ENCODE results near the gene ARSA. TPM values are rescaled to one million over a fixed set of nuclear protein-coding genes. Genes with fewer than 3 reads are reported as not detected.

ARSA gene
- total and polyA plus RNA-seq, 12 donors = 5.5 to 168 (median 67.5) TPM

GRCh38 chr22:50575426-50575941 lies 52.5 kb downstream of the ARSA start:
- 83 to 100% (median 89%) methylated on average over 3 to 8 of the region's 8 CpGs for WGBS, 4 donors
- Histone ChIP-seq H3K4me3 (no peak overlapping the region), H3K27ac (no peak overlapping the region), H3K36me3 (replicated peaks in 1 of 2) (peaks cover 0 to 8% of the 10 kb centered on the region in 2 donors), H3K9me3 (replicated peaks in 1 of 3) (no peaks in the 10 kb centered on the region), H3K27me3 (no peaks in the 10 kb centered on the region), H3K4me1 (replicated peaks in 1 of 2) (peaks cover 12 to 16% of the 10 kb centered on the region in 2 donors)
- intact Hi-C loops (cut with DNase I) = no loop called here
- TF ChIP-seq, protein P1, sequence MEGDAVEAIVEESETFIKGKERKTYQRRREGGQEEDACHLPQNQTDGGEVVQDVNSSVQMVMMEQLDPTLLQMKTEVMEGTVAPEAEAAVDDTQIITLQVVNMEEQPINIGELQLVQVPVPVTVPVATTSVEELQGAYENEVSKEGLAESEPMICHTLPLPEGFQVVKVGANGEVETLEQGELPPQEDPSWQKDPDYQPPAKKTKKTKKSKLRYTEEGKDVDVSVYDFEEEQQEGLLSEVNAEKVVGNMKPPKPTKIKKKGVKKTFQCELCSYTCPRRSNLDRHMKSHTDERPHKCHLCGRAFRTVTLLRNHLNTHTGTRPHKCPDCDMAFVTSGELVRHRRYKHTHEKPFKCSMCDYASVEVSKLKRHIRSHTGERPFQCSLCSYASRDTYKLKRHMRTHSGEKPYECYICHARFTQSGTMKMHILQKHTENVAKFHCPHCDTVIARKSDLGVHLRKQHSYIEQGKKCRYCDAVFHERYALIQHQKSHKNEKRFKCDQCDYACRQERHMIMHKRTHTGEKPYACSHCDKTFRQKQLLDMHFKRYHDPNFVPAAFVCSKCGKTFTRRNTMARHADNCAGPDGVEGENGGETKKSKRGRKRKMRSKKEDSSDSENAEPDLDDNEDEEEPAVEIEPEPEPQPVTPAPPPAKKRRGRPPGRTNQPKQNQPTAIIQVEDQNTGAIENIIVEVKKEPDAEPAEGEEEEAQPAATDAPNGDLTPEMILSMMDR (IDR thresholded peaks at IDR 0.05) = no peak
- TF ChIP-seq POLR2A (IDR thresholded peaks at IDR 0.05) = no peak
- no peak for DNase-seq

Small RNA genes lying within 50 kb of the gene (small RNA-seq; reads per million reads assigned to genes)
- 0 reads per million in 2 donors for gene RF00019

Other genes with a start within 250 kb of the ARSA start
- 100 to 1,000 TPM in 1 of 9 donors, 10 to 100 TPM in 8; 23.7 to 101 (median 79.2) TPM for gene SBF1, start 153.1 kb downstream of the ARSA start, total RNA-seq
- gene SBF1, start 153.1 kb downstream of the ARSA start, polyA plus RNA-seq = 100 to 1,000 TPM in 1 of 3 donors, 10 to 100 TPM in 1, 1 to 10 TPM in 1; 8.4 to 117 (median 66.5) TPM
- under 1 TPM in 5 of 9 donors, not detected in 4; 0.14 to 0.54 (median 0.25) TPM for gene ADM2, start 146.6 kb downstream of the ARSA start, total RNA-seq
- under 1 TPM in 2 of 3 donors, not detected in 1; 0.07 to 0.48 TPM for gene ADM2, start 146.6 kb downstream of the ARSA start, polyA plus RNA-seq
- gene MIOX, start 141.3 kb downstream of the ARSA start, total RNA-seq = not detected
- gene MIOX, start 141.3 kb downstream of the ARSA start, polyA plus RNA-seq = not detected
- 10 to 100 TPM; 23.6 to 91.0 (median 77.2) TPM for gene LMF2, start 120.5 kb downstream of the ARSA start, total RNA-seq
- gene LMF2, start 120.5 kb downstream of the ARSA start, polyA plus RNA-seq = 100 to 1,000 TPM in 1 of 3 donors, 10 to 100 TPM in 1, 1 to 10 TPM in 1; 6.3 to 120 (median 90.3) TPM
- 10 to 100 TPM; 22.9 to 40.2 (median 31.7) TPM for gene NCAPH2, start 119.9 kb downstream of the ARSA start, total RNA-seq
- 10 to 100 TPM; 13.8 to 90.5 (median 56.2) TPM for gene NCAPH2, start 119.9 kb downstream of the ARSA start, polyA plus RNA-seq
- 1 to 10 TPM in 6 of 9 donors, under 1 TPM in 1, not detected in 2; 0.78 to 7.8 (median 1.7) TPM for gene SCO2, start 102.6 kb downstream of the ARSA start, total RNA-seq
- 1 to 10 TPM in 2 of 3 donors, not detected in 1; 1.2 to 4.0 TPM for gene SCO2, start 102.6 kb downstream of the ARSA start, polyA plus RNA-seq
- 100 to 1,000 TPM in 3 of 9 donors, 10 to 100 TPM in 5, 1 to 10 TPM in 1; 1.9 to 152 (median 48.0) TPM for gene TYMP, start 98.1 kb downstream of the ARSA start, total RNA-seq
- gene TYMP, start 98.1 kb downstream of the ARSA start, polyA plus RNA-seq = 10 to 100 TPM; 12.3 to 90.3 (median 89.5) TPM
- under 1 TPM in 7 of 9 donors, not detected in 2; 0.06 to 0.69 (median 0.14) TPM for gene KLHDC7B, start 82.3 kb downstream of the ARSA start, total RNA-seq
- gene KLHDC7B, start 82.3 kb downstream of the ARSA start, polyA plus RNA-seq = under 1 TPM; 0.09 to 0.24 (median 0.24) TPM
- 1 to 10 TPM in 3 of 9 donors, under 1 TPM in 3, not detected in 3; 0.57 to 7.2 (median 2.4) TPM for gene SYCE3, start 65.2 kb downstream of the ARSA start, total RNA-seq
- gene SYCE3, start 65.2 kb downstream of the ARSA start, polyA plus RNA-seq = under 1 TPM in 1 of 3 donors, not detected in 2; 0.81 TPM
- gene CPT1B, start 49.7 kb downstream of the ARSA start, total RNA-seq = 10 to 100 TPM in 7 of 9 donors, 1 to 10 TPM in 2; 6.2 to 22.9 (median 15.2) TPM
- 10 to 100 TPM in 2 of 3 donors, 1 to 10 TPM in 1; 7.7 to 76.1 (median 28.7) TPM for gene CPT1B, start 49.7 kb downstream of the ARSA start, polyA plus RNA-seq
- 100 to 1,000 TPM in 4 of 9 donors, 10 to 100 TPM in 5; 34.1 to 110 (median 88.4) TPM for gene CHKB, start 45.3 kb downstream of the ARSA start, total RNA-seq
- 100 to 1,000 TPM in 2 of 3 donors, 10 to 100 TPM in 1; 44.4 to 917 (median 477) TPM for gene CHKB, start 45.3 kb downstream of the ARSA start, polyA plus RNA-seq
- 10 to 100 TPM in 8 of 9 donors, 1 to 10 TPM in 1; 3.9 to 30.1 (median 18.1) TPM for gene MAPK8IP2, start 27.4 kb downstream of the ARSA start, total RNA-seq
- 10 to 100 TPM in 1 of 3 donors, 1 to 10 TPM in 2; 4.4 to 13.4 (median 5.0) TPM for gene MAPK8IP2, start 27.4 kb downstream of the ARSA start, polyA plus RNA-seq
- gene SHANK3, start 44.7 kb upstream of the ARSA start, total RNA-seq = 10 to 100 TPM in 3 of 9 donors, 1 to 10 TPM in 6; 1.2 to 26.1 (median 9.7) TPM
- 10 to 100 TPM in 2 of 3 donors, under 1 TPM in 1; 0.88 to 44.0 (median 21.3) TPM for gene SHANK3, start 44.7 kb upstream of the ARSA start, polyA plus RNA-seq
- 1 to 10 TPM in 1 of 9 donors, under 1 TPM in 4, not detected in 4; 0.28 to 1.3 (median 0.46) TPM for gene ACR, start 110.1 kb upstream of the ARSA start, total RNA-seq
- gene ACR, start 110.1 kb upstream of the ARSA start, polyA plus RNA-seq = 1 to 10 TPM in 1 of 3 donors, under 1 TPM in 2; 0.13 to 1.5 (median 0.61) TPM
- 10 to 100 TPM; 10.1 to 31.5 (median 14.8) TPM for gene RABL2B, start 155.5 kb upstream of the ARSA start, total RNA-seq
- 10 to 100 TPM; 16.7 to 33.9 (median 18.8) TPM for gene RABL2B, start 155.5 kb upstream of the ARSA start, polyA plus RNA-seq